DND-41 (cell line): ENCODE measurements around the gene RETSAT.

Source experiments
- EZH2 ChIP-seq: IDR thresholded peaks from 3 replicates; pipeline ENCODE4 v1.6.1; 2012; ENCODE audit warnings: borderline replicate concordance, low read depth, mild to moderate bottlenecking, moderate library complexity, low read length, inconsistent platforms; ENCODE audit not compliant: severe bottlenecking
- TF ChIP-seq, protein P1 (sequence below): IDR thresholded peaks from 2 replicates; pipeline ENCODE4 v1.5.1; 2012; ENCODE audit warnings: borderline replicate concordance, low read length, moderate library complexity, mild to moderate bottlenecking; ENCODE audit not compliant: poor library complexity, severe bottlenecking; ENCODE audit errors: extremely low read depth

DNA sequence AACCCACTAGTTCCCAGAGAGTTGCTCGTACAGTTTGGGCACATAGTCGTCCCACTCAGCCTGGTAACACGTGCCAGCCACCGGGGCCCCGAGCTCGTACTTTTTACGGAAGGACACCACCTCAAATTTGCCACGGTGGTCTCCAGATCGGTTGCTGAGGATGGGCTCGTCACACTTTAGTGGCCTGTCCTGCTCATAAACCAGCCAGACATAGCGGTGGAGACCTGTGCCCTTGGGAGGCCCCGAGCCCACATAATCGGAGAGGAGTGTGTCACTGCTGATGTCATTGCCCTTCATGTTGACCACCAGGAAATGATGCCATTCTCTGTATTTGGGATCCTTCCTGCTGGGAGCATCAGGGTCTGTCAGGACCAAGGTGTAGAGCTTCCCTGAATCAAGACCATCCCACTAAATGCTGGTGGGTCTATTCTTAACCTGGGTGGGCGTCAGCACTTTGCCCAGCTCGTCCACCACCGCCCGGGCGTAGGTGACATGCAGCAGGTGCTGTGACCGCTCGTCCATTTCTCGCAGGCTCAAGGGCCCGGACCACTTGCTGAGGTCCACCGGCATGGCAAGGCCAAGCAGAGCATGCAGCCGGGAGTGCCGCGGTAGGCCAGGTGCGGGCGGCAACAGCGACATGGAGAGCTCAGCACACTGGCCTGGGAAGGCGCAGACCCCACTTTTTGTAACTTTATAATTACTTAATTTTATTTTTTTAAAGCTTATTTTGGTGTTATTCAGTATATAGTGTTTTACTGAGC is 12.9 kb downstream of the RETSAT start:
- TF ChIP-seq, protein P1, sequence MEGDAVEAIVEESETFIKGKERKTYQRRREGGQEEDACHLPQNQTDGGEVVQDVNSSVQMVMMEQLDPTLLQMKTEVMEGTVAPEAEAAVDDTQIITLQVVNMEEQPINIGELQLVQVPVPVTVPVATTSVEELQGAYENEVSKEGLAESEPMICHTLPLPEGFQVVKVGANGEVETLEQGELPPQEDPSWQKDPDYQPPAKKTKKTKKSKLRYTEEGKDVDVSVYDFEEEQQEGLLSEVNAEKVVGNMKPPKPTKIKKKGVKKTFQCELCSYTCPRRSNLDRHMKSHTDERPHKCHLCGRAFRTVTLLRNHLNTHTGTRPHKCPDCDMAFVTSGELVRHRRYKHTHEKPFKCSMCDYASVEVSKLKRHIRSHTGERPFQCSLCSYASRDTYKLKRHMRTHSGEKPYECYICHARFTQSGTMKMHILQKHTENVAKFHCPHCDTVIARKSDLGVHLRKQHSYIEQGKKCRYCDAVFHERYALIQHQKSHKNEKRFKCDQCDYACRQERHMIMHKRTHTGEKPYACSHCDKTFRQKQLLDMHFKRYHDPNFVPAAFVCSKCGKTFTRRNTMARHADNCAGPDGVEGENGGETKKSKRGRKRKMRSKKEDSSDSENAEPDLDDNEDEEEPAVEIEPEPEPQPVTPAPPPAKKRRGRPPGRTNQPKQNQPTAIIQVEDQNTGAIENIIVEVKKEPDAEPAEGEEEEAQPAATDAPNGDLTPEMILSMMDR: no peak
- no peak for TF ChIP-seq EZH2
